ENCODE measurements around the gene DDIT4L. TPM values are rescaled to one million over a fixed set of nuclear protein-coding genes. Genes with fewer than 3 reads are reported as not detected.

Gene DDIT4L
- total and polyA plus RNA-seq, 2 of the 8 experiments (the other 6 are each of a cell fraction or from before 2014, with no cell fraction given): 3.5 to 6.0 TPM

DNA sequence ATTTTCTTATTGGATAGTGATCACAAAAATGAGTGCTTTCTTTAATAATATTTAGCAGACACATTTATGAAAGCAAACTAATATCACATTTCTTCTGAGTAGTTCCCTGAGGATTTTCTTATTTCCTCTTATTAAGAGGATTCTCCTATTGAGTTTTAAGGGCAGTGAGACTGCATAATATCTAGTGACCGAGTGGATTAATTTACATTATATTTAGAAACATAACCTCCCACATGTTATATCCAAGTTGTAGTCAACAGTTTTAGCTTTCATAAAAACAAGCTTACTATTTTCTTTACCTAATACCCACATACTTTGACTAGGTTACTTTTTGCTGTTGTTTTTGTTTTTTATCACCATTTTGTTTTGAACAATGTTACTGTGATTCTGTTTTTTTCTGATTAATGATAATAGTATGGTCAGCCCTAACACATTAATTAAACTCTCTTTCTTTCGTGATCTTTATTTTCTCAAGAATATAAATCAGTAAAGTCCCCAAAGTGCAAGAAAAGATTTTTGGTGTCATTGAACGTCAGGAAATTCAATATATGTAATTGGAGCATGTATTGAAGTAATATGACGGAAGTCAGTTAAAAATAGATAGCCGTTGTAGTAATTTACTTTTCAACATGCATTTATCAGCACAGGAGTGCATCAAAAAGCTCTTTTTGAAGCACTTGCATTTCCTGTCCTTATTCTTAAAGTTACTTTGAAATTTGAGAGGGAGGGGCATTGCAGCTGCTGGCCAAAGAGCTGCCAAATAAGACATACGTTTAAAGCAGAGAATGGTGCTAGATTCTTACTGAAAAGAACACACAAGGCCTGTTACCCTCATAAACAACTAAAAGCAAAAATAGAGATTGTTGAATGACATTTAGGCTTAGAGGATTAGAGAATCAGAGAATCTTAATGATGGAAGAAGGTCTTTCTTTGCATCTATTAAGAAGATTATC, 25.2 kb downstream of the DDIT4L start:
- H2AK5ac ChIP-seq (ENCODE audit: low read depth, low read length): no peak overlapping the region
- WGBS, 2 experiments (ENCODE audit: extremely low coverage in 1 of 2, insufficient coverage in 1 of 2, insufficient read length in 1 of 2, insufficient replicate concordance in 2 of 2, low coverage in 1 of 2, low lambda C conversion rate in 2 of 2, missing lambda C conversion rate in 1 of 2): 76% methylated on average over 6 of the region's 6 CpGs; no CpG with 5 or more reads in 1 of the 2 experiments
- no peak overlapping the region for H4K8ac ChIP-seq (ENCODE audit: extremely low read depth, insufficient read depth, low read length)
- peaks cover 0 to 3% (median 0%) of the 10 kb centered on the region in 4 experiments; a peak in 1 of 8 replicates for H3K36me3 ChIP-seq (ENCODE audit: control insufficient read depth in 2 of 4, insufficient read depth in 4 of 4, low read length in 3 of 4)
- CTCF ChIA-PET (ENCODE audit: partially characterized antibody): interaction anchor here (1.2 kb wide), 1 partner anchor 10 kb away, joined by 4 read pairs; no protein-coding TSS in a partner anchor
- H3K56ac ChIP-seq (replicated peaks; ENCODE audit: insufficient read length, low read depth, low read length): no peak overlapping the region
- no peaks in the 10 kb centered on the region for H4K20me1 ChIP-seq (replicated peaks in 1 of 2; ENCODE audit: control insufficient read depth in 1 of 2, insufficient read depth in 2 of 2, low read length in 2 of 2)
- no peak overlapping the region for H3K18ac ChIP-seq (ENCODE audit: extremely low read depth, low read length)
- no peaks in the 10 kb centered on the region for H3K79me1 ChIP-seq (ENCODE audit: low read depth, low read length)
- no peak overlapping the region for H2BK12ac ChIP-seq (ENCODE audit: low read depth, low read length)
- no peak overlapping the region for H3K4ac ChIP-seq (replicated peaks; ENCODE audit: insufficient read length, low read depth, low read length)
- no peak overlapping the region for H3K23ac ChIP-seq (ENCODE audit: insufficient read length)
- H3K4me2 ChIP-seq (ENCODE audit: insufficient read depth in 1 of 2, low read depth in 2 of 2, low read length in 2 of 2): no peak overlapping the region
- no peak overlapping the region for H2BK20ac ChIP-seq (ENCODE audit: low read length)
- H2BK15ac ChIP-seq (ENCODE audit: low read length): no peak overlapping the region
- H3K27me3 ChIP-seq (replicated peaks in 1 of 4; ENCODE audit: control insufficient read depth in 3 of 4, extremely low read depth in 1 of 4, insufficient read depth in 3 of 4, low read length in 3 of 4): no peaks in the 10 kb centered on the region
- no peaks in the 10 kb centered on the region for H3K23me2 ChIP-seq (ENCODE audit: low read depth, low read length)
- no peak overlapping the region for H4K91ac ChIP-seq (replicated peaks; ENCODE audit: insufficient read length, low read length)
- H3K79me2 ChIP-seq (ENCODE audit: control insufficient read depth in 1 of 2, insufficient read depth in 2 of 2, low read length in 2 of 2): no peaks in the 10 kb centered on the region
- POLR2A ChIA-PET (ENCODE audit: partially characterized antibody): no interaction called here
- no peak for FAIRE-seq
- no peak overlapping the region for H3K27ac ChIP-seq (ENCODE audit: low read depth, low read length)
- H3K4me3 ChIP-seq (ENCODE audit: extremely low read depth in 1 of 4, insufficient read depth in 2 of 4, low read depth in 3 of 4, low read length in 4 of 4): no peak overlapping the region
- peak overlapping the region; percentile 41; the same call in 1 of the 2 replicates for H2AFZ ChIP-seq (ENCODE audit: low read length)
- no peaks in the 10 kb centered on the region; a peak in 1 of 7 replicates for H3K4me1 ChIP-seq (replicated peaks in 1 of 4; ENCODE audit: control insufficient read depth in 3 of 4, insufficient read depth in 4 of 4, low read length in 3 of 4)
- no peak overlapping the region for H4K5ac ChIP-seq (ENCODE audit: insufficient read length, low read depth, low read length)
- H2BK5ac ChIP-seq (ENCODE audit: low read depth, low read length): no peak overlapping the region
- peaks cover 3 to 7% of the 10 kb centered on the region in 2 experiments; a peak in 1 of 4 replicates for H3K9me3 ChIP-seq (ENCODE audit: insufficient read depth in 2 of 2, low read depth in 1 of 2, low read length in 1 of 2)
- no peak for DNase-seq (ENCODE audit: low read depth in 1 of 2, low spot score in 2 of 2)
- H3K9ac ChIP-seq (replicated peaks in 1 of 4; ENCODE audit: extremely low read depth in 1 of 4, low read depth in 3 of 4, low read length in 3 of 4): no peak overlapping the region
- no peak overlapping the region for H3K14ac ChIP-seq (ENCODE audit: insufficient read length)
- no peak overlapping the region for H2BK120ac ChIP-seq (replicated peaks; ENCODE audit: low read depth, low read length)
- TF ChIP-seq FOSL1 (IDR thresholded peaks at IDR 0.05; ENCODE audit: insufficient read depth, low read depth, low read length) (no peak), RAD21 (IDR thresholded peaks at IDR 0.05 in 1 of 2, conservative IDR thresholded peaks at IDR 0.05 in 1 of 2; ENCODE audit: low read depth in 2 of 2, low read length in 2 of 2) (no peak), PHF8 (conservative IDR thresholded peaks at IDR 0.05; ENCODE audit: low read depth, low read length) (no peak), CEBPB (IDR thresholded peaks at IDR 0.05; ENCODE audit: low read depth, low read length) (no peak), SP2 (IDR thresholded peaks at IDR 0.05; ENCODE audit: low read length) (no peak), MAFK (IDR thresholded peaks at IDR 0.05; ENCODE audit: low read depth, low read length) (no peak), CTCF (IDR thresholded peaks at IDR 0.05; ENCODE audit: control extremely low read depth in 1 of 3, insufficient read depth in 1 of 3, low read depth in 1 of 3, low read length in 3 of 3) (no peak), RBBP5 (IDR thresholded peaks at IDR 0.05; ENCODE audit: borderline replicate concordance, low read depth, low read length) (no peak)
